Measurements from ENCODE around the gene RASA1. TPM values are rescaled to one million over a fixed set of nuclear protein-coding genes. Genes with fewer than 3 reads are reported as not detected.

The RASA1 gene
- 33.3 TPM for polyA plus RNA-seq (2013, experiment 1 of 2)
- 33.5 TPM for polyA plus RNA-seq (2013, experiment 2 of 2)

DNA sequence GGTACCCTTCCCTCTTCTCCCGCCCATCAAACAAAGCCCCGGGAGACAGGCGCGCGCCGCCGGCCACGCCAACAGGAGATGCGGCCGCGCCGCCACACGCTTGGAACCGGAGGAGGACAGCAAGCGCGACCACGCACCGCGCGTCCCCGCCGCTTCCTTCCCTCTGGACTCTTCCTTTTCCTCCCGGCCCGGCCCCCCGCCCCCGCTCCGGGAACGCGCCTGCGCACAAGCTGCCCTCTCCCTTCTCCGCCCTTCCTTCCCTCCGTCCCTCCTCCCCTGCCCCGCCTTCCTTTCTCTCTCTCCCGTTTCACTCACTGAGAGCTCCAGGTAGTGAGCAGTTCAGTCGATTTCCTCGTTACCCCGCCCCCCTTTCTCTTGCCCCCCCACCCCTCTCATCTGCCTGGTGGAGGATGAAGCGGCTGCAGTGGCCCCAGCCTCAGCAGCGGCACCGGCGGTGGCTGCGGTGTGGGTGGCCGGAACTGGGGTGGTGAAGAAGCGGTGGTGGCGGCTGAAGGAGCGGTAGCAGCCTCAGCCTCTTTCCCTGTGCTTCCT is at the start of gene RASA1:
Gene RASA1, plus strand, starts transcription at position 310 of the 552 bp plus-strand sequence. CDS start 569 bp downstream, outside the sequence.
- peak within 1 kb of the TSS; percentile 94 for H3K14ac ChIP-seq (ENCODE audit: low read length)
- no peak within 1 kb of the TSS for H4K91ac ChIP-seq (ENCODE audit: low read depth, low read length, poor library complexity)
- H3K27me3 ChIP-seq (ENCODE audit: control insufficient read depth in 3 of 3, insufficient read depth in 3 of 3, low read depth in 1 of 3, low read length in 3 of 3): peaks cover 0 to 3% (median 0%) of the 10 kb centered on the region in 3 experiments
- H2BK15ac ChIP-seq (ENCODE audit: low read length): peak within 1 kb of the TSS; percentile 67
- peak within 1 kb of the TSS; percentile 71 for H3K4me2 ChIP-seq (ENCODE audit: insufficient read depth, low read length, poor library complexity, severe bottlenecking)
- no CpG with 5 or more reads among the region's 46 CpGs for WGBS, 2 donors (ENCODE audit: extremely low coverage in 2 of 2, insufficient read length in 2 of 2, insufficient replicate concordance in 1 of 2)
- H3K4ac ChIP-seq (ENCODE audit: low read length): no peak within 1 kb of the TSS
- H3K27ac ChIP-seq (replicated peaks; ENCODE audit: low read length): peak within 1 kb of the TSS; percentile 99
- peak within 1 kb of the TSS; percentile 74 to 100 for H3K4me3 ChIP-seq (ENCODE audit: low read length in 2 of 2)
- peak within 1 kb of the TSS; percentile 91 for H2AFZ ChIP-seq (ENCODE audit: low read length)
- H2AK5ac ChIP-seq (ENCODE audit: low read depth, low read length): peak within 1 kb of the TSS; percentile 75
- peaks cover 0 to 3% of the 10 kb centered on the region in 2 donors for H3K4me1 ChIP-seq (ENCODE audit: control insufficient read depth in 2 of 2, insufficient read depth in 1 of 2, low read depth in 1 of 2, low read length in 2 of 2)
- peaks cover 5% of the 10 kb centered on the region for H3K79me1 ChIP-seq (ENCODE audit: low read depth, low read length)
- H2BK120ac ChIP-seq (ENCODE audit: low read depth, low read length): no peak within 1 kb of the TSS
- no peak within 1 kb of the TSS for H2BK12ac ChIP-seq (ENCODE audit: low read length)
- H3K9ac ChIP-seq (ENCODE audit: low read depth, low read length, poor library complexity): peak within 1 kb of the TSS; percentile 93
- peak; percentile 96 for DNase-seq (ENCODE audit: low spot score)
- peak within 1 kb of the TSS; percentile 99 for H2BK5ac ChIP-seq (ENCODE audit: low read length)
- peaks cover 0 to 18% of the 10 kb centered on the region in 2 donors for H3K36me3 ChIP-seq (replicated peaks in 1 of 2; ENCODE audit: control insufficient read depth in 2 of 2, insufficient read depth in 2 of 2, low read length in 2 of 2)
- H4K8ac ChIP-seq (ENCODE audit: low read depth, low read length): peak within 1 kb of the TSS; percentile 43
- H3K18ac ChIP-seq (ENCODE audit: low read length): peak within 1 kb of the TSS; percentile 95
- H3K9me3 ChIP-seq (replicated peaks in 1 of 2; ENCODE audit: control insufficient read depth in 2 of 2, insufficient read depth in 1 of 2, low read depth in 1 of 2, low read length in 2 of 2): no peaks in the 10 kb centered on the region
- peak within 1 kb of the TSS; percentile 96 for H3K23ac ChIP-seq (ENCODE audit: low read depth, low read length, poor library complexity)

DNA sequence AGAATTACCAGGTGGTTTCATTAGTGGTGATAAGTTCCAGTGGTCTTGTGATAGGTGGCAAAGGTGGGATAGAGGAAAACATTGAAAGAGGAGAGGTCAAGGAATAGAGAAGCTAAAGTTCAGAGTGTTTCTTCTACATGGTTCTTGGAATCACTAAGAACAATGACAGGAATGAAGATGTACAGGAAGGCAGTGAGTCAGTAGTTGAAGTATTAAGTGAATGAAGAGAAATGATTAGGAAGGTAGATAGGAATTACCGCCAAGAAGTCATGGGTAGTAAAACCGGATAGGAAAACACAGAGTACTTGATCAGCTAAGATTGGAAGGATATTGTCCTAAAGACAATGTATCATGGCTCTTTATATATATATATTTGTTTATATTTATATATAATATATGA is 37.9 kb upstream of the RASA1 start:
- H4K8ac ChIP-seq (ENCODE audit: low read depth, low read length): no peak overlapping the region
- no peaks in the 10 kb centered on the region for H3K9me3 ChIP-seq (replicated peaks in 1 of 2; ENCODE audit: control insufficient read depth in 2 of 2, insufficient read depth in 1 of 2, low read depth in 1 of 2, low read length in 2 of 2)
- no peak overlapping the region for H3K23ac ChIP-seq (ENCODE audit: low read depth, low read length, poor library complexity)
- H2BK120ac ChIP-seq (ENCODE audit: low read depth, low read length): no peak overlapping the region
- H3K4me2 ChIP-seq (ENCODE audit: insufficient read depth, low read length, poor library complexity, severe bottlenecking): no peak overlapping the region
- no peak overlapping the region for H2BK15ac ChIP-seq (ENCODE audit: low read length)
- H3K4me1 ChIP-seq (ENCODE audit: control insufficient read depth in 2 of 2, insufficient read depth in 1 of 2, low read depth in 1 of 2, low read length in 2 of 2): no peaks in the 10 kb centered on the region
- no peak overlapping the region for H2BK12ac ChIP-seq (ENCODE audit: low read length)
- H3K79me1 ChIP-seq (ENCODE audit: low read depth, low read length): peaks cover 1% of the 10 kb centered on the region
- no peak for DNase-seq (ENCODE audit: low spot score)
- no peak overlapping the region for H2AFZ ChIP-seq (ENCODE audit: low read length)
- no peak overlapping the region for H3K18ac ChIP-seq (ENCODE audit: low read length)
- no peak overlapping the region for H2BK5ac ChIP-seq (ENCODE audit: low read length)
- no peaks in the 10 kb centered on the region for H3K27me3 ChIP-seq (ENCODE audit: control insufficient read depth in 3 of 3, insufficient read depth in 3 of 3, low read depth in 1 of 3, low read length in 3 of 3)
- H4K91ac ChIP-seq (ENCODE audit: low read depth, low read length, poor library complexity): no peak overlapping the region
- WGBS, 2 donors (ENCODE audit: extremely low coverage in 2 of 2, insufficient read length in 2 of 2, insufficient replicate concordance in 1 of 2): 100% methylated on average over 1 of the region's 2 CpGs; no CpG with 5 or more reads in 1 of the 2 donors
- no peak overlapping the region for H2AK5ac ChIP-seq (ENCODE audit: low read depth, low read length)
- no peaks in the 10 kb centered on the region for H3K36me3 ChIP-seq (replicated peaks in 1 of 2; ENCODE audit: control insufficient read depth in 2 of 2, insufficient read depth in 2 of 2, low read length in 2 of 2)
- H3K14ac ChIP-seq (ENCODE audit: low read length): no peak overlapping the region
- no peak overlapping the region for H3K4ac ChIP-seq (ENCODE audit: low read length)
- no peak overlapping the region for H3K4me3 ChIP-seq (ENCODE audit: low read length in 2 of 2)
- no peak overlapping the region for H3K9ac ChIP-seq (ENCODE audit: low read depth, low read length, poor library complexity)
- no peak overlapping the region for H3K27ac ChIP-seq (replicated peaks; ENCODE audit: low read length)

DNA sequence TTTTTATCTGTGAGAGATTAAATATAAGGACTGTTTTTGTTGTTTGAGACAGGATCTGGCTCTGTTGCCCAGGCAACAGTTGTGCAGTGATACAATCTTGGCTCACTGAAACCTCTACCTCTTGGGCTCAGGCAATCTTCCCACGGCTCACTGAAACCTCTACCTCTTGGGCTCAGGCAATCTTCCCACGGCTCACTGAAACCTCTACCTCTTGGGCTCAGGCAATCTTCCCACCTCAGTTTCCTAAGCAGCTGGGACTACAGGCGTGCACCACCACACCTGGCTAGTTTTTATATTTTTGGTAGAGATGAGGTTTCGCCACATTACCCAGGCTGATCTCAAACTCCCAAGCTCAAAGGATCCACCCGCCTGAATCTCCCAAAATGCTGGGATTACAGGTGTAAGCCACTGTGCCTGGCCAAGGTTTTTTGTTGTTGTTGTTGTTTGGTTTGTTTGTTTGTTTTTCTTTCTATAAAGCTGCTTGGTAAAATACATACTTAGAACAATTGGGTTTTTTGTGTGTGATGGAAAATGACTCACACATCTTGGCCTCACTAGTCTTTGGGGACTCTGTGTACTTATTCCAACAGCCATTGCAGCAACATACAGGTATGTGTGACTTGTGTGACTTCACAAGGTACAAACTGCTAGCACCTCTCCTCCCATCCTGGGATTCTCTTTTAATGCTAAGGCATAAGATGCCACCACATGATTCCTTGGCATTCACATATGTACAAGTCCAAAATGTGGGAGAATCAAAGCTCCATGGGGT is 36.5 kb upstream of the RASA1 start:
- Histone ChIP-seq H3K27me3 (ENCODE audit: control insufficient read depth in 3 of 3, insufficient read depth in 3 of 3, low read depth in 1 of 3, low read length in 3 of 3) (no peaks in the 10 kb centered on the region), H3K9me3 (replicated peaks in 1 of 2; ENCODE audit: control insufficient read depth in 2 of 2, insufficient read depth in 1 of 2, low read depth in 1 of 2, low read length in 2 of 2) (no peaks in the 10 kb centered on the region), H2BK5ac (ENCODE audit: low read length) (no peak overlapping the region), H4K91ac (ENCODE audit: low read depth, low read length, poor library complexity) (no peak overlapping the region), H2AFZ (ENCODE audit: low read length) (no peak overlapping the region), H3K4me2 (ENCODE audit: insufficient read depth, low read length, poor library complexity, severe bottlenecking) (no peak overlapping the region), H3K18ac (ENCODE audit: low read length) (no peak overlapping the region), H3K9ac (ENCODE audit: low read depth, low read length, poor library complexity) (no peak overlapping the region), H3K4me1 (ENCODE audit: control insufficient read depth in 2 of 2, insufficient read depth in 1 of 2, low read depth in 1 of 2, low read length in 2 of 2) (no peaks in the 10 kb centered on the region), H3K14ac (ENCODE audit: low read length) (no peak overlapping the region), H4K8ac (ENCODE audit: low read depth, low read length) (no peak overlapping the region), H3K4ac (ENCODE audit: low read length) (no peak overlapping the region), H2BK12ac (ENCODE audit: low read length) (no peak overlapping the region), H2BK15ac (ENCODE audit: low read length) (no peak overlapping the region), H3K27ac (replicated peaks; ENCODE audit: low read length) (no peak overlapping the region), H3K79me1 (ENCODE audit: low read depth, low read length) (peaks cover 1% of the 10 kb centered on the region), H2BK120ac (ENCODE audit: low read depth, low read length) (no peak overlapping the region), H3K23ac (ENCODE audit: low read depth, low read length, poor library complexity) (no peak overlapping the region), H3K4me3 (ENCODE audit: low read length in 2 of 2) (no peak overlapping the region), H3K36me3 (replicated peaks in 1 of 2; ENCODE audit: control insufficient read depth in 2 of 2, insufficient read depth in 2 of 2, low read length in 2 of 2) (no peaks in the 10 kb centered on the region), H2AK5ac (ENCODE audit: low read depth, low read length) (no peak overlapping the region)
- DNase-seq (ENCODE audit: low spot score): no peak
- WGBS, 2 donors (ENCODE audit: extremely low coverage in 2 of 2, insufficient read length in 2 of 2, insufficient replicate concordance in 1 of 2): no CpG with 5 or more reads among the region's 5 CpGs

GRCh38 chr5:87233143-87233542 is 34.5 kb upstream of the RASA1 start:
- H3K9ac ChIP-seq (ENCODE audit: low read depth, low read length, poor library complexity): no peak overlapping the region
- DNase-seq (ENCODE audit: low spot score): no peak
- no peak overlapping the region for H3K4me3 ChIP-seq (ENCODE audit: low read length in 2 of 2)
- no peak overlapping the region for H3K4ac ChIP-seq (ENCODE audit: low read length)
- peaks cover 1% of the 10 kb centered on the region for H3K79me1 ChIP-seq (ENCODE audit: low read depth, low read length)
- no peak overlapping the region for H2BK5ac ChIP-seq (ENCODE audit: low read length)
- H3K4me1 ChIP-seq (ENCODE audit: control insufficient read depth in 2 of 2, insufficient read depth in 1 of 2, low read depth in 1 of 2, low read length in 2 of 2): no peaks in the 10 kb centered on the region
- H3K4me2 ChIP-seq (ENCODE audit: insufficient read depth, low read length, poor library complexity, severe bottlenecking): no peak overlapping the region
- H4K8ac ChIP-seq (ENCODE audit: low read depth, low read length): no peak overlapping the region
- no peak overlapping the region for H2BK120ac ChIP-seq (ENCODE audit: low read depth, low read length)
- H2AFZ ChIP-seq (ENCODE audit: low read length): no peak overlapping the region
- H3K14ac ChIP-seq (ENCODE audit: low read length): no peak overlapping the region
- H3K27me3 ChIP-seq (ENCODE audit: control insufficient read depth in 3 of 3, insufficient read depth in 3 of 3, low read depth in 1 of 3, low read length in 3 of 3): no peaks in the 10 kb centered on the region
- H2BK12ac ChIP-seq (ENCODE audit: low read length): no peak overlapping the region
- H3K36me3 ChIP-seq (replicated peaks in 1 of 2; ENCODE audit: control insufficient read depth in 2 of 2, insufficient read depth in 2 of 2, low read length in 2 of 2): no peaks in the 10 kb centered on the region
- no peak overlapping the region for H4K91ac ChIP-seq (ENCODE audit: low read depth, low read length, poor library complexity)
- H3K27ac ChIP-seq (replicated peaks; ENCODE audit: low read length): no peak overlapping the region
- no CpG with 5 or more reads among the region's 2 CpGs for WGBS, 2 donors (ENCODE audit: extremely low coverage in 2 of 2, insufficient read length in 2 of 2, insufficient replicate concordance in 1 of 2)
- no peak overlapping the region for H3K23ac ChIP-seq (ENCODE audit: low read depth, low read length, poor library complexity)
- H2AK5ac ChIP-seq (ENCODE audit: low read depth, low read length): no peak overlapping the region
- no peak overlapping the region for H2BK15ac ChIP-seq (ENCODE audit: low read length)
- H3K18ac ChIP-seq (ENCODE audit: low read length): no peak overlapping the region
- H3K9me3 ChIP-seq (replicated peaks in 1 of 2; ENCODE audit: control insufficient read depth in 2 of 2, insufficient read depth in 1 of 2, low read depth in 1 of 2, low read length in 2 of 2): no peaks in the 10 kb centered on the region
